Activated T-cell treated with anti-CD3 and anti-CD28 coated beads, Interleukin-2, amount 50 U/mL, for 72 hours (primary cell): ENCODE results near the gene ARL6IP4. TPM values are rescaled to one million over a fixed set of nuclear protein-coding genes. Genes with fewer than 3 reads are reported as not detected.

Experiments
- ATAC-seq, 2 donors: fragments of 150-1000 bp; cut with Tn5 transposase; replicated peaks in 1 of 2; 2 replicates each; pipeline ENCODE4 v1.10.0; 2021; ENCODE audit warnings: moderate library complexity in 2 of 2, mild to moderate bottlenecking in 1 of 2
- DNase-seq, 2 donors: peaks; one replicate each; pipeline ENCODE4 v3.0.0; 2021 to 2022; ENCODE audit warnings: mixed read lengths in 1 of 2
- H3K27ac Mint-ChIP-seq: one replicate; pipeline ENCODE4 v1.8.0; 2022; ENCODE audit warnings: mild to moderate bottlenecking, moderate library complexity, mixed read lengths
- H3K27me3 Mint-ChIP-seq: one replicate; pipeline ENCODE4 v1.8.0; 2022; ENCODE audit warnings: low read depth, mixed read lengths
- H3K36me3 Mint-ChIP-seq, 2 donors: one replicate each; pipeline ENCODE4 v1.8.0; 2022; ENCODE audit warnings: mixed read lengths in 2 of 2, mild to moderate bottlenecking in 1 of 2; ENCODE audit not compliant: insufficient read depth in 2 of 2
- H3K4me1 Mint-ChIP-seq: one replicate; pipeline ENCODE4 v1.8.0; 2022; ENCODE audit warnings: low read depth, mixed read lengths
- H3K4me3 Mint-ChIP-seq, 2 donors: one replicate each; pipeline ENCODE4 v1.8.0; 2022; ENCODE audit warnings: mild to moderate bottlenecking in 2 of 2, mixed read lengths in 2 of 2, moderate library complexity in 2 of 2
- H3K9me3 Mint-ChIP-seq, 2 donors: one replicate each; pipeline ENCODE4 v1.8.0; 2022; ENCODE audit warnings: mixed read lengths in 2 of 2
- total RNA-seq, 2 donors: library from RNA; stranded (reverse); gene quantifications; one replicate each; pipeline ENCODE4 v1.2.3, GENCODE V29; 2022

Gene ARL6IP4
- total RNA-seq, 2 donors from 2014 or later, result 183 to 187 TPM

- H3K9me3 Mint-ChIP-seq, result no peaks in the 10 kb centered on the region
- H3K4me1 Mint-ChIP-seq, result peaks cover 45% of the 10 kb centered on the region
- no peak overlapping the region for H3K4me3 Mint-ChIP-seq
- no peaks in the 10 kb centered on the region for H3K27me3 Mint-ChIP-seq
- DNase-seq, result no peak
- ATAC-seq, result no peak
- H3K27ac Mint-ChIP-seq, result no peak overlapping the region
- H3K36me3 Mint-ChIP-seq, result peaks cover 0 to 2% of the 10 kb centered on the region in 2 donors
Observed at GRCh38 chr12:123026094-123026853, 45.8 kb downstream of the ARL6IP4 start.

GRCh38 chr12:123027726-123028445 is 47.4 kb downstream of the ARL6IP4 start:
- no peaks in the 10 kb centered on the region for H3K27me3 Mint-ChIP-seq
- H3K36me3 Mint-ChIP-seq, result peaks cover 0 to 2% of the 10 kb centered on the region in 2 donors
- no peaks in the 10 kb centered on the region for H3K9me3 Mint-ChIP-seq
- DNase-seq (no peak), ATAC-seq (no peak)
- H3K4me1 Mint-ChIP-seq, result peaks cover 38% of the 10 kb centered on the region
- no peak overlapping the region for H3K27ac Mint-ChIP-seq
- H3K4me3 Mint-ChIP-seq, result no peak overlapping the region

- peaks cover 40% of the 10 kb centered on the region for H3K4me1 Mint-ChIP-seq
- no peak for DNase-seq
- H3K9me3 Mint-ChIP-seq, result no peaks in the 10 kb centered on the region
- no peak for ATAC-seq
- no peak overlapping the region for H3K4me3 Mint-ChIP-seq
- no peak overlapping the region for H3K27ac Mint-ChIP-seq
- H3K27me3 Mint-ChIP-seq, result no peaks in the 10 kb centered on the region
- peaks cover 0 to 2% of the 10 kb centered on the region in 2 donors for H3K36me3 Mint-ChIP-seq
Observed at GRCh38 chr12:123028475-123028874, 48.0 kb downstream of the ARL6IP4 start.

- peaks cover 1 to 2% of the 10 kb centered on the region in 2 donors for H3K36me3 Mint-ChIP-seq
- ATAC-seq (no peak), DNase-seq (no peak)
- H3K27ac Mint-ChIP-seq, result no peak overlapping the region
- H3K4me1 Mint-ChIP-seq, result peaks cover 40% of the 10 kb centered on the region
- no peaks in the 10 kb centered on the region for H3K27me3 Mint-ChIP-seq
- no peak overlapping the region for H3K4me3 Mint-ChIP-seq
- H3K9me3 Mint-ChIP-seq, result no peaks in the 10 kb centered on the region
Observed at GRCh38 chr12:123029550-123029949, 49.1 kb downstream of the ARL6IP4 start.

- Mint-ChIP-seq H3K4me1 (peaks cover 36% of the 10 kb centered on the region), H3K36me3 (peaks cover 1 to 2% of the 10 kb centered on the region in 2 donors), H3K4me3 (no peak overlapping the region), H3K9me3 (no peaks in the 10 kb centered on the region), H3K27me3 (no peaks in the 10 kb centered on the region), H3K27ac (no peak overlapping the region)
- ATAC-seq, result no peak
- DNase-seq, result no peak
Observed at GRCh38 chr12:123030686-123031085, 50.2 kb downstream of the ARL6IP4 start.

- H3K4me3 Mint-ChIP-seq, result no peak overlapping the region
- peaks cover 1 to 2% of the 10 kb centered on the region in 2 donors for H3K36me3 Mint-ChIP-seq
- no peaks in the 10 kb centered on the region for H3K27me3 Mint-ChIP-seq
- no peak overlapping the region for H3K27ac Mint-ChIP-seq
- ATAC-seq, result no peak
- H3K4me1 Mint-ChIP-seq, result peaks cover 34% of the 10 kb centered on the region
- H3K9me3 Mint-ChIP-seq, result no peaks in the 10 kb centered on the region
- no peak for DNase-seq
Observed at GRCh38 chr12:123031171-123031845, 50.8 kb downstream of the ARL6IP4 start.

Other genes with a start within 250 kb of the ARL6IP4 start
- gene HCAR1, start 249.8 kb upstream of the ARL6IP4 start, total RNA-seq, result under 1 TPM; 0.12 to 0.34 TPM
- gene DENR, start 227.9 kb upstream of the ARL6IP4 start, total RNA-seq, result 10 to 100 TPM; 63.6 to 72.2 TPM
- gene CCDC62, start 206.1 kb upstream of the ARL6IP4 start, total RNA-seq, result 1 to 10 TPM in 1 of 2 donors, under 1 TPM in 1; 0.82 to 1.5 TPM
- gene HIP1R, start 145.2 kb upstream of the ARL6IP4 start, total RNA-seq, result 10 to 100 TPM; 20.0 to 28.1 TPM
- gene VPS37B, start 84.6 kb upstream of the ARL6IP4 start, total RNA-seq, result 10 to 100 TPM; 28.8 to 37.4 TPM
- gene ABCB9, start 14.2 kb upstream of the ARL6IP4 start, total RNA-seq, result 1 to 10 TPM; 4.9 to 7.0 TPM
- 10 to 100 TPM; 26.6 to 32.5 TPM for gene OGFOD2, start 5.4 kb upstream of the ARL6IP4 start, total RNA-seq
- 10 to 100 TPM; 14.1 to 18.1 TPM for gene PITPNM2, start 170.4 kb downstream of the ARL6IP4 start, total RNA-seq